Liver (tissue), 9 donors: Measurements from ENCODE around the gene PON1. TPM values are rescaled to one million over a fixed set of nuclear protein-coding genes. Genes with fewer than 3 reads are reported as not detected.

Experiments
- DNase-seq: peaks from one replicate; pipeline ENCODE4 v3.0.0-alpha.2; 2017; ENCODE audit warnings: low spot score
- H3K27ac ChIP-seq, 2 donors: one replicate each; pipeline ENCODE4 v1.7.0; 2013; ENCODE audit warnings: inconsistent platforms in 2 of 2, low read length in 2 of 2, control low read depth in 1 of 2, low read depth in 1 of 2, mild to moderate bottlenecking in 1 of 2
- H3K27me3 ChIP-seq, 4 donors: one replicate each; pipeline versions ENCODE4 v1.6.1 to v1.7.0; 2013; ENCODE audit warnings: low read length in 3 of 4, inconsistent platforms in 1 of 4, mild to moderate bottlenecking in 1 of 4, moderate library complexity in 1 of 4; ENCODE audit not compliant: control insufficient read depth in 4 of 4, insufficient read depth in 4 of 4
- H3K36me3 ChIP-seq, 4 donors: one replicate each; pipeline versions ENCODE4 v1.6.1 to v1.7.0; 2013; ENCODE audit warnings: low read length in 3 of 4, mild to moderate bottlenecking in 3 of 4, low read depth in 1 of 4, moderate library complexity in 1 of 4; ENCODE audit not compliant: control insufficient read depth in 4 of 4, insufficient read depth in 3 of 4
- H3K4me1 ChIP-seq, 4 donors: one replicate each; pipeline versions ENCODE4 v1.6.1 to v1.7.0; 2013; ENCODE audit warnings: low read length in 3 of 4, mild to moderate bottlenecking in 3 of 4, moderate library complexity in 1 of 4; ENCODE audit not compliant: control insufficient read depth in 4 of 4, insufficient read depth in 4 of 4
- H3K4me3 ChIP-seq, 3 donors: one replicate each; pipeline versions ENCODE4 v1.6.1 to v1.7.0; 2013; ENCODE audit warnings: low read length in 3 of 3, control low read depth in 1 of 3, low read depth in 1 of 3, mild to moderate bottlenecking in 1 of 3
- H3K9ac ChIP-seq, 2 donors: one replicate each; pipeline ENCODE4 v1.7.0; 2013; ENCODE audit warnings: low read length in 2 of 2, mild to moderate bottlenecking in 2 of 2, moderate library complexity in 2 of 2, control low read depth in 1 of 2, low read depth in 1 of 2
- H3K9me3 ChIP-seq, 4 donors: one replicate each; pipeline versions ENCODE4 v1.6.1 to v1.7.0; 2013; ENCODE audit warnings: low read length in 3 of 4; ENCODE audit not compliant: control insufficient read depth in 4 of 4
- EGR1 ChIP-seq, 2 donors: IDR thresholded peaks; 2 replicates each; pipeline ENCODE4 v1.6.1; 2016 to 2018; ENCODE audit warnings: antibody characterized with exemption in 2 of 2, low read depth in 2 of 2
- FOXA1 ChIP-seq: IDR thresholded peaks from 2 replicates; pipeline ENCODE4 v1.6.1; 2016; ENCODE audit warnings: antibody characterized with exemption
- FOXA2 ChIP-seq: IDR thresholded peaks from 2 replicates; pipeline ENCODE4 v1.6.1; 2016; ENCODE audit warnings: antibody characterized with exemption
- GABPA ChIP-seq, 2 donors: IDR thresholded peaks in 1 of 2; conservative IDR thresholded peaks in 1 of 2; 2 replicates each; pipeline ENCODE4 v1.6.1; 2016; ENCODE audit warnings: antibody characterized with exemption in 2 of 2, mild to moderate bottlenecking in 1 of 2, moderate library complexity in 1 of 2
- HNF4A ChIP-seq, 2 donors: conservative IDR thresholded peaks; 2 replicates each; pipeline ENCODE4 v1.6.1; 2016; ENCODE audit warnings: antibody characterized with exemption in 2 of 2, mild to moderate bottlenecking in 2 of 2
- HNF4G ChIP-seq: IDR thresholded peaks from 2 replicates; pipeline ENCODE4 v1.6.1; 2016; ENCODE audit warnings: antibody characterized with exemption
- JUND ChIP-seq, 2 donors: IDR thresholded peaks; 2 replicates each; pipeline ENCODE4 v1.6.1; 2016; ENCODE audit warnings: antibody characterized with exemption in 2 of 2
- NR2F2 ChIP-seq: IDR thresholded peaks from 2 replicates; pipeline ENCODE4 v1.6.1; 2016; ENCODE audit warnings: antibody characterized with exemption
- RAD21 ChIP-seq, 2 donors: IDR thresholded peaks; 2 replicates each; pipeline ENCODE4 v1.6.1; 2016; ENCODE audit warnings: antibody characterized with exemption in 2 of 2, mild to moderate bottlenecking in 2 of 2
- RXRA ChIP-seq, 2 donors: IDR thresholded peaks; 2 replicates each; pipeline ENCODE4 v1.6.1; 2017 to 2018; ENCODE audit warnings: antibody characterized with exemption in 2 of 2, mild to moderate bottlenecking in 1 of 2
- TAF1 ChIP-seq: conservative IDR thresholded peaks from 2 replicates; pipeline ENCODE4 v1.6.1; 2016; ENCODE audit warnings: antibody characterized with exemption, mild to moderate bottlenecking
- YY1 ChIP-seq: IDR thresholded peaks from 2 replicates; pipeline ENCODE4 v1.6.1; 2016; ENCODE audit warnings: antibody characterized with exemption, mild to moderate bottlenecking
- WGBS: extraction: QIAGEN DNeasy Blood & Tissue Kit; methylation state at CpG from one replicate; pipeline ENCODE4 v1.1.7; 2013; 5-methylcytosine and 5-hydroxymethylcytosine counted together
- polyA plus RNA-seq, 2 donors: library from polyadenylated mRNA; stranded (reverse) in 1 of 2; unstranded in 1 of 2; fragments of 200-250 nt in 1 of 2; fragments of >200 nt in 1 of 2; fragmentation: Nextera tagmentation in 1 of 2; extraction: Ambion mirVana in 1 of 2; gene quantifications; one replicate each; pipeline versions ENCODE4 v1.2.1 to v1.2.3, GENCODE V29; 2013 to 2015
- total RNA-seq, 2 donors: library from RNA; depleted of rRNA; stranded (reverse); fragments of >200 nt; gene quantifications; one replicate each; pipeline ENCODE4 v1.2.3, GENCODE V29; 2014
- TF ChIP-seq, protein P1 (sequence below): IDR thresholded peaks from 2 replicates; pipeline ENCODE4 v1.6.1; 2016; ENCODE audit warnings: antibody characterized with exemption, mild to moderate bottlenecking
- TF ChIP-seq, protein P2 (sequence below): IDR thresholded peaks from 2 replicates; pipeline ENCODE4 v1.6.1; 2016; ENCODE audit warnings: antibody characterized with exemption
- TF ChIP-seq, protein P3 (sequence below): IDR thresholded peaks from 2 replicates; pipeline ENCODE4 v1.6.1; 2016; ENCODE audit warnings: antibody characterized with exemption
- TF ChIP-seq, protein P4 (sequence below): IDR thresholded peaks from 2 replicates; pipeline ENCODE4 v1.6.1; 2016; ENCODE audit warnings: antibody characterized with exemption
- donor health status: healthy.
- donor health status: healthy.
- donor health status: healthy.
- donor health status: healthy.
- donor health status: healthy.

The PON1 gene
- total and polyA plus RNA-seq, 4 donors, result 54.8 to 1,101 (median 207) TPM

DNA sequence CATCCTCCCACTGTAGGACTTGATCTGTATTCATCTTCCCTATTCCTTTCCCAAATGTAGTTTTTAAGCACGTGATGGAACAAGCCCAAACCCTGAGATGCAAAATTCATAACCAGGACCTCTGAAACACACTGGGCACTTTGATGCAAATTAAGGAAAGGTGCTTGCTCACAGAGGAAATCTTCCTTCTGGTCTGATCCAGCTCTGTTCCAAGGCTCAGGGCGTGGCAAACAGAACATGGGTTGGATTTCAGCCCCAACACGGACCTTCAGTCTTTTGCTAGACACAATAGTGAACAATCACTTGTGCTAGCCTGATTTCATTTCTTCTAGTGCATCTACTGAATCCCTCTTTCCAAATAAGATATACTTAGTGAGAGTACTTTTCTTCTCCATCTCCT lies 43.9 kb upstream of the PON1 start:
- no peaks in the 10 kb centered on the region for H3K27me3 ChIP-seq
- no peak overlapping the region for H3K9ac ChIP-seq
- H3K4me3 ChIP-seq, result no peak overlapping the region
- H3K36me3 ChIP-seq, result peaks cover 5 to 44% (median 21%) of the 10 kb centered on the region in 4 donors
- no peak for DNase-seq
- no peaks in the 10 kb centered on the region for H3K4me1 ChIP-seq
- whole genome bisulfite sequencing, result 94% methylated on average over 3 of the region's 3 CpGs
- TF ChIP-seq JUND (IDR thresholded peaks at IDR 0.05) (no peak), FOXA2 (no peak), HNF4G (no peak), RXRA (IDR thresholded peaks at IDR 0.05) (no peak), TAF1 (no peak), FOXA1 (no peak), RAD21 (IDR thresholded peaks at IDR 0.05) (no peak), YY1 (no peak), NR2F2 (no peak), GABPA (IDR thresholded peaks at IDR 0.05 in 1 of 2, conservative IDR thresholded peaks at IDR 0.05 in 1 of 2) (no peak)
- TF ChIP-seq, protein P1, sequence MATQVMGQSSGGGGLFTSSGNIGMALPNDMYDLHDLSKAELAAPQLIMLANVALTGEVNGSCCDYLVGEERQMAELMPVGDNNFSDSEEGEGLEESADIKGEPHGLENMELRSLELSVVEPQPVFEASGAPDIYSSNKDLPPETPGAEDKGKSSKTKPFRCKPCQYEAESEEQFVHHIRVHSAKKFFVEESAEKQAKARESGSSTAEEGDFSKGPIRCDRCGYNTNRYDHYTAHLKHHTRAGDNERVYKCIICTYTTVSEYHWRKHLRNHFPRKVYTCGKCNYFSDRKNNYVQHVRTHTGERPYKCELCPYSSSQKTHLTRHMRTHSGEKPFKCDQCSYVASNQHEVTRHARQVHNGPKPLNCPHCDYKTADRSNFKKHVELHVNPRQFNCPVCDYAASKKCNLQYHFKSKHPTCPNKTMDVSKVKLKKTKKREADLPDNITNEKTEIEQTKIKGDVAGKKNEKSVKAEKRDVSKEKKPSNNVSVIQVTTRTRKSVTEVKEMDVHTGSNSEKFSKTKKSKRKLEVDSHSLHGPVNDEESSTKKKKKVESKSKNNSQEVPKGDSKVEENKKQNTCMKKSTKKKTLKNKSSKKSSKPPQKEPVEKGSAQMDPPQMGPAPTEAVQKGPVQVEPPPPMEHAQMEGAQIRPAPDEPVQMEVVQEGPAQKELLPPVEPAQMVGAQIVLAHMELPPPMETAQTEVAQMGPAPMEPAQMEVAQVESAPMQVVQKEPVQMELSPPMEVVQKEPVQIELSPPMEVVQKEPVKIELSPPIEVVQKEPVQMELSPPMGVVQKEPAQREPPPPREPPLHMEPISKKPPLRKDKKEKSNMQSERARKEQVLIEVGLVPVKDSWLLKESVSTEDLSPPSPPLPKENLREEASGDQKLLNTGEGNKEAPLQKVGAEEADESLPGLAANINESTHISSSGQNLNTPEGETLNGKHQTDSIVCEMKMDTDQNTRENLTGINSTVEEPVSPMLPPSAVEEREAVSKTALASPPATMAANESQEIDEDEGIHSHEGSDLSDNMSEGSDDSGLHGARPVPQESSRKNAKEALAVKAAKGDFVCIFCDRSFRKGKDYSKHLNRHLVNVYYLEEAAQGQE, result no peak
- TF ChIP-seq, protein P2, sequence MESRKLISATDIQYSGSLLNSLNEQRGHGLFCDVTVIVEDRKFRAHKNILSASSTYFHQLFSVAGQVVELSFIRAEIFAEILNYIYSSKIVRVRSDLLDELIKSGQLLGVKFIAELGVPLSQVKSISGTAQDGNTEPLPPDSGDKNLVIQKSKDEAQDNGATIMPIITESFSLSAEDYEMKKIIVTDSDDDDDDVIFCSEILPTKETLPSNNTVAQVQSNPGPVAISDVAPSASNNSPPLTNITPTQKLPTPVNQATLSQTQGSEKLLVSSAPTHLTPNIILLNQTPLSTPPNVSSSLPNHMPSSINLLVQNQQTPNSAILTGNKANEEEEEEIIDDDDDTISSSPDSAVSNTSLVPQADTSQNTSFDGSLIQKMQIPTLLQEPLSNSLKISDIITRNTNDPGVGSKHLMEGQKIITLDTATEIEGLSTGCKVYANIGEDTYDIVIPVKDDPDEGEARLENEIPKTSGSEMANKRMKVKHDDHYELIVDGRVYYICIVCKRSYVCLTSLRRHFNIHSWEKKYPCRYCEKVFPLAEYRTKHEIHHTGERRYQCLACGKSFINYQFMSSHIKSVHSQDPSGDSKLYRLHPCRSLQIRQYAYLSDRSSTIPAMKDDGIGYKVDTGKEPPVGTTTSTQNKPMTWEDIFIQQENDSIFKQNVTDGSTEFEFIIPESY, result no peak
- no peak overlapping the region for H3K27ac ChIP-seq
- H3K9me3 ChIP-seq, result no peaks in the 10 kb centered on the region

DNA sequence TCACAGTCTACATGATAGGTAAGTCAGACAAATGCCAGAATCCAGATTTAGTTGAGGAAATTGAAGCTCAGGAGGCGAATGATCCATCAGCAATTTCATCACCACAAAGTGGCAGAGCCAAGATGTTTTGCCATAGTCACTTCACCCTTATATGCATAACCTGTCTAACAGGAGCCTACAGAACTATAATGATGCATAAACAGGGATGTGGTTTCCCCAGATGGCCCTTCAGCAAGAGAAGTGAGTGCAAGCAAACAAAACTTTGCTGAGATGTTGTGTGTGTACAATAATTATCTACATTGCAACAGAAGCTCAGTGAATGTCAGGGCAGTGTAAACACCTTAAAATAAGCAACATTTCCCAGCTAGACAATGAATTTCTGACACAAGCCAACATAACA lies 43.3 kb upstream of the PON1 start:
- no peak for DNase-seq
- TF ChIP-seq YY1 (no peak), RAD21 (IDR thresholded peaks at IDR 0.05) (no peak), EGR1 (IDR thresholded peaks at IDR 0.05; ENCODE audit: low read depth in 2 of 2) (no peak)
- TF ChIP-seq, protein P3, sequence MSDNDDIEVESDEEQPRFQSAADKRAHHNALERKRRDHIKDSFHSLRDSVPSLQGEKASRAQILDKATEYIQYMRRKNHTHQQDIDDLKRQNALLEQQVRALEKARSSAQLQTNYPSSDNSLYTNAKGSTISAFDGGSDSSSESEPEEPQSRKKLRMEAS, result no peak

DNA sequence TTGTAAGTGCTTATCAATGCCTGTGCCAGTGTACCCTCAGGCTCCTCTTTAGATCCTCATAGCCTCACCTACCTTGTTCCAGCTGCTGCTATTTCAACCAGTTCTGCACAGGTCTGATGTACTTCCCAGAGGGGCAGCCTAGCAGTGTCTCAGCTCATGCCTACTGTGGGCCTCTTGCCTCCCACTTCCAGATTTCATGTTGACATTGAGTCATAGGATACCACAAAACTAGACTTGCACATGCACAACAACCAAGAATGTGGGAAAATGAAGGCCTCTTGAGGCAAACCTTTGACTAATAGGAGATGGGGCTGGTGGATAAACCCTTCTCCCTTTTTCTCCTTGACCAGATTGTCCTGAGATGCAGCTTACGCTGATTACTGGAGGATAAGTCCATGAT lies 40.8 kb upstream of the PON1 start:
- no peak overlapping the region for H3K4me3 ChIP-seq
- 100% methylated on average over 1 of the region's 1 CpG for WGBS
- no peaks in the 10 kb centered on the region for H3K4me1 ChIP-seq
- no peak for DNase-seq
- no peak overlapping the region for H3K9ac ChIP-seq
- no peaks in the 10 kb centered on the region for H3K9me3 ChIP-seq
- H3K27me3 ChIP-seq, result no peaks in the 10 kb centered on the region
- no peak overlapping the region for H3K27ac ChIP-seq
- no peak for TF ChIP-seq HNF4A (conservative IDR thresholded peaks at IDR 0.05)
- TF ChIP-seq, protein P2, result no peak
- no peak for TF ChIP-seq JUND (IDR thresholded peaks at IDR 0.05)
- no peak for TF ChIP-seq FOXA2
- no peak for TF ChIP-seq HNF4G
- no peak for TF ChIP-seq RXRA (IDR thresholded peaks at IDR 0.05)
- no peak for TF ChIP-seq NR2F2
- TF ChIP-seq, protein P4, sequence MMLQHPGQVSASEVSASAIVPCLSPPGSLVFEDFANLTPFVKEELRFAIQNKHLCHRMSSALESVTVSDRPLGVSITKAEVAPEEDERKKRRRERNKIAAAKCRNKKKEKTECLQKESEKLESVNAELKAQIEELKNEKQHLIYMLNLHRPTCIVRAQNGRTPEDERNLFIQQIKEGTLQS, result no peak
- no peak for TF ChIP-seq FOXA1
- peaks cover 6 to 45% (median 27%) of the 10 kb centered on the region in 4 donors for H3K36me3 ChIP-seq

More for the DNA sequence above, 43.3 kb upstream of the PON1 start:
- Histone ChIP-seq H3K9me3 (no peaks in the 10 kb centered on the region), H3K4me3 (no peak overlapping the region), H3K9ac (no peak overlapping the region), H3K4me1 (no peaks in the 10 kb centered on the region), H3K27ac (no peak overlapping the region), H3K36me3 (peaks cover 5 to 47% (median 22%) of the 10 kb centered on the region in 4 donors), H3K27me3 (no peaks in the 10 kb centered on the region)
- 92% methylated on average over 1 of the region's 1 CpG for WGBS
